Suprapubic skin (tissue), 4 donors: ENCODE measurements around the gene COMT. TPM values are rescaled to one million over a fixed set of nuclear protein-coding genes. Genes with fewer than 3 reads are reported as not detected.

Source experiments
- DNase-seq, 2 donors: peaks; one replicate each; pipeline ENCODE4 v3.0.0-alpha.2; 2019; ENCODE audit warnings: low spot score in 2 of 2
- H3K27ac ChIP-seq: fragments of 200-600 bp; sonication (generic); one replicate; pipeline ENCODE4 v1.5.1; 2019
- H3K27me3 ChIP-seq: fragments of 200-600 bp; sonication (generic); one replicate; pipeline ENCODE4 v1.5.1; 2019
- H3K36me3 ChIP-seq: fragments of 200-600 bp; sonication (generic); one replicate; pipeline ENCODE4 v1.5.1; 2019
- H3K4me1 ChIP-seq: fragments of 200-600 bp; sonication (generic); one replicate; pipeline ENCODE4 v1.5.1; 2019
- H3K4me3 ChIP-seq: fragments of 200-600 bp; sonication (generic); one replicate; pipeline ENCODE4 v1.5.1; 2019; ENCODE audit warnings: mild to moderate bottlenecking
- H3K9me3 ChIP-seq: fragments of 200-600 bp; sonication (generic); one replicate; pipeline ENCODE4 v1.5.1; 2019
- CTCF ChIP-seq, 2 donors: fragments of 200-600 bp in 1 of 2; fragments of 450-650 bp in 1 of 2; sonication (generic) in 1 of 2; IDR thresholded peaks; one replicate each; pipeline ENCODE4 v1.5.1; 2016 to 2019; ENCODE audit warnings: antibody characterized with exemption in 2 of 2, mild to moderate bottlenecking in 1 of 2, moderate library complexity in 1 of 2
- EP300 ChIP-seq: sonication (generic); formaldehyde crosslinking; IDR thresholded peaks from one replicate; pipeline ENCODE4 v1.6.1; 2017; ENCODE audit warnings: antibody characterized with exemption
- POLR2A ChIP-seq, 2 donors: fragments of 450-650 bp; IDR thresholded peaks; one replicate each; pipeline ENCODE4 v1.6.1; 2017; ENCODE audit warnings: antibody characterized with exemption in 2 of 2, mild to moderate bottlenecking in 2 of 2, moderate library complexity in 2 of 2
- POLR2AphosphoS5 ChIP-seq, 3 donors: sonication (generic); formaldehyde crosslinking; IDR thresholded peaks; one replicate each; pipeline ENCODE4 v1.6.1; 2017; ENCODE audit warnings: antibody characterized with exemption in 3 of 3
- WGBS: methylation state at CpG from one replicate; pipeline ENCODE4 v1.1.5; 2018; 5-methylcytosine and 5-hydroxymethylcytosine counted together
- total RNA-seq, 4 donors: library from RNA; depleted of rRNA; stranded (reverse); fragments of >200 nt; gene quantifications; one replicate each; pipeline ENCODE4 v1.1.0, GENCODE V29; 2016

The COMT gene
- total RNA-seq, 4 donors from 2014 or later: 206 to 293 (median 246) TPM

DNA sequence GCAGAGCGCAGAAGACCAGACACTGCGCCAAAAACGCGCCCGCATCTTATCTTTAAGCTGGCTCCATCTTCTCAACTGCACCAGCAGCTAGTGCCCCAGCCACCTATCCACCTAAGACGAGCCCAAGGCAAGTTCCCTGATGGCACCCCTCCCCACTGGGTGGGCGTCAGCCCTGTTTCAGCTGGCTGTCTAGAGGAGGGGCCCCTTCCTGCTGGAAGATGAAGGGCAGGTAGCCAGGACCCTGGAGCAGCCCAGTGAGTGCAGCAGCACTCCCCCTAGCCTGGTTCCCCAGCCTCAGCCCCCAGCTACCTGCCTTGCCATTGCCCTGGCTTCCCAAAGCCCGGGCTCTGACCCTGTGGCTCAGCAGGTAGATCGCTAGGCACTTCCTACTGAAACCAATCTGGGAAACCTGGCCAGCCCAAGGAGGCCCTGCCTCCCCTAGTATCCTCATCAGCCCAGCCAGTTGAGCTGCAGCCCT is 46.8 kb downstream of the COMT start:
- WGBS: 88% methylated on average over 9 of the region's 9 CpGs
- Histone ChIP-seq H3K4me3 (no peak overlapping the region), H3K9me3 (no peaks in the 10 kb centered on the region), H3K27ac (no peak overlapping the region), H3K27me3 (no peaks in the 10 kb centered on the region), H3K36me3 (no peaks in the 10 kb centered on the region), H3K4me1 (peaks cover 38% of the 10 kb centered on the region)
- TF ChIP-seq POLR2AphosphoS5 (IDR thresholded peaks at IDR 0.05): no peak
- no peak for TF ChIP-seq CTCF (IDR thresholded peaks at IDR 0.05)
- no peak for DNase-seq

- H3K27ac ChIP-seq: no peak overlapping the region
- no peaks in the 10 kb centered on the region for H3K36me3 ChIP-seq
- H3K4me3 ChIP-seq: no peak overlapping the region
- no peaks in the 10 kb centered on the region for H3K9me3 ChIP-seq
- peaks cover 32% of the 10 kb centered on the region for H3K4me1 ChIP-seq
- no peak for TF ChIP-seq POLR2AphosphoS5 (IDR thresholded peaks at IDR 0.05)
- TF ChIP-seq EP300: no peak
- no peak for TF ChIP-seq POLR2A (IDR thresholded peaks at IDR 0.05)
- no peak for TF ChIP-seq CTCF (IDR thresholded peaks at IDR 0.05)
- no peaks in the 10 kb centered on the region for H3K27me3 ChIP-seq
- DNase-seq: no peak
- 83% methylated on average over 10 of the region's 18 CpGs for WGBS
These were observed 47.6 kb downstream of the COMT start for GRCh38 chr22:19988965-19989724.

- H3K9me3 ChIP-seq: no peaks in the 10 kb centered on the region
- no CpG with 5 or more reads among the region's 3 CpGs for WGBS
- peaks cover 27% of the 10 kb centered on the region for H3K4me1 ChIP-seq
- H3K27me3 ChIP-seq: no peaks in the 10 kb centered on the region
- DNase-seq: no peak
- no peak overlapping the region for H3K27ac ChIP-seq
- H3K4me3 ChIP-seq: no peak overlapping the region
- TF ChIP-seq POLR2AphosphoS5 (IDR thresholded peaks at IDR 0.05): no peak
- no peak for TF ChIP-seq CTCF (IDR thresholded peaks at IDR 0.05)
- TF ChIP-seq EP300: no peak
- no peak for TF ChIP-seq POLR2A (IDR thresholded peaks at IDR 0.05)
- no peaks in the 10 kb centered on the region for H3K36me3 ChIP-seq
These were observed 48.1 kb downstream of the COMT start for GRCh38 chr22:19989725-19990067.

DNA sequence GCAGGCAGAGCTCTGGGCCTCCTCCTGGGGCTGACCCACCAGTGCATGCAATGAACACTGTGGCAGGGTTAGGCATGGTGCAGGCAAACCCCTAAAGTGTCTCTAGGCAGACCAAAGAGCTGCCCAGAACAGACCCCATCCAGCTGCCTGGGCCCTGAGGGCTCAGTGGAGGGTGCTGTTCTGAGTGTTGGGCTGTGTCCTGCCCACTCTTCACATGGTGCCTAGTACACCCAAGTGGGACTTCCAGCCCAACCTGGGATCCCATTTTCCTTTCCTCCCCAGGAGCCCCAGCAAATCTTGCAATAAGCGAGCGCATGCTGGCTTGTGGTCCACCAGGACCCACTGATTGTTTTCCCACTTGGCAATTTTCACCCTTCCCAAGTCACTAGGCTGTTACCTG is 48.6 kb downstream of the COMT start:
- Histone ChIP-seq H3K9me3 (no peaks in the 10 kb centered on the region), H3K36me3 (no peaks in the 10 kb centered on the region), H3K4me1 (peaks cover 22% of the 10 kb centered on the region), H3K27me3 (no peaks in the 10 kb centered on the region), H3K4me3 (no peak overlapping the region), H3K27ac (no peak overlapping the region)
- no peak for TF ChIP-seq POLR2A (IDR thresholded peaks at IDR 0.05)
- WGBS: 79% methylated on average over 2 of the region's 2 CpGs
- DNase-seq: no peak

GRCh38 chr22:19990609-19991394 is 49.2 kb downstream of the COMT start:
- no peaks in the 10 kb centered on the region for H3K27me3 ChIP-seq
- DNase-seq: no peak
- H3K4me3 ChIP-seq: no peak overlapping the region
- 100% methylated on average over 3 of the region's 20 CpGs for WGBS
- H3K36me3 ChIP-seq: no peaks in the 10 kb centered on the region
- no peak overlapping the region for H3K27ac ChIP-seq
- H3K9me3 ChIP-seq: no peaks in the 10 kb centered on the region
- peaks cover 20% of the 10 kb centered on the region for H3K4me1 ChIP-seq
- TF ChIP-seq CTCF (IDR thresholded peaks at IDR 0.05): no peak
- no peak for TF ChIP-seq POLR2AphosphoS5 (IDR thresholded peaks at IDR 0.05)
- TF ChIP-seq POLR2A (IDR thresholded peaks at IDR 0.05): no peak
- no peak for TF ChIP-seq EP300
